ENCODE results near the gene ATG16L2. TPM values are rescaled to one million over a fixed set of nuclear protein-coding genes. Genes with fewer than 3 reads are reported as not detected.

ATG16L2 gene, protein sequence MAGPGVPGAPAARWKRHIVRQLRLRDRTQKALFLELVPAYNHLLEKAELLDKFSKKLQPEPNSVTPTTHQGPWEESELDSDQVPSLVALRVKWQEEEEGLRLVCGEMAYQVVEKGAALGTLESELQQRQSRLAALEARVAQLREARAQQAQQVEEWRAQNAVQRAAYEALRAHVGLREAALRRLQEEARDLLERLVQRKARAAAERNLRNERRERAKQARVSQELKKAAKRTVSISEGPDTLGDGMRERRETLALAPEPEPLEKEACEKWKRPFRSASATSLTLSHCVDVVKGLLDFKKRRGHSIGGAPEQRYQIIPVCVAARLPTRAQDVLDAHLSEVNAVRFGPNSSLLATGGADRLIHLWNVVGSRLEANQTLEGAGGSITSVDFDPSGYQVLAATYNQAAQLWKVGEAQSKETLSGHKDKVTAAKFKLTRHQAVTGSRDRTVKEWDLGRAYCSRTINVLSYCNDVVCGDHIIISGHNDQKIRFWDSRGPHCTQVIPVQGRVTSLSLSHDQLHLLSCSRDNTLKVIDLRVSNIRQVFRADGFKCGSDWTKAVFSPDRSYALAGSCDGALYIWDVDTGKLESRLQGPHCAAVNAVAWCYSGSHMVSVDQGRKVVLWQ
- total RNA-seq: 100 to 1,000 TPM; 172 to 190 (median 179) TPM
- 124 TPM for total RNA-seq (2013)

DNA sequence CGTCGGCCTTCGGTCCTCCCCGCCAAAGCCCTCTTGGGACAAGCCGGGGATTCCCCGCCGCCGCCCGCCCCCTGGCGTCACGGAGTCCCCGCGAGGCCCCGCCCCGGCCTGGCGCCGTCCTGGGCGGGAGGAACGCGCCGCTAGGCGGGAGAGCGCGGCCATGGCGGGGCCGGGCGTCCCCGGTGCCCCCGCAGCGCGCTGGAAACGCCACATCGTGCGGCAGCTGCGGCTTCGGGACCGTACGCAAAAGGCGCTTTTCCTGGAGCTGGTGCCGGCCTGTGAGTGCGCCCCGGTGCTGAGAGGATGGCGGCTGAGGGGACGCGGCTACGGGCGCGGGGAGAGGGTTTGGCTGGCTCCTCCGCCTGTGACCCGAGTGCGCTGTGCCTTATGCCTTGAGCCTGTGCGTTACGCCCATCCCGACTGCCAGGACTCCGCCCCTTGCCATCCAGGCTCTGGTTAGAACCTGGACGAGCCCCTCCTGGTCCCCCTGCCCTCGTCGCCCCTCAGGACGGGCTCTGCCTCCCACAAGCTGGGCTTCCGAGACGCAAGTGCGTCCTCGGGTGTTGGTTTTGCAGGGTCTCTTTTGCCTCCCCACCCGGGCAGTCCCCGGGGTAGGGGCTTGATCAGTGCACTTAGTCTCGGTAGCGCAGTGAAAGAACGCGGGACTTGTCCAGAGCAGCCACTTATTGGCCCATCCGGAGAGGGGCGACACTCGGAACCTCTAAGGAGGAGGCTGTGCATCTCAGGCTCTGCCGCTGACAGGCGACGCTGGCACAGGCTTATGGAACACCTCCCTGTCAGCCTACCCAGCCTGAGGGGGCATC is at the start of gene ATG16L2:
ATG16L2 (plus strand) TSS at position 126 of the 824 bp plus-strand sequence; CDS start at position 161, 35 bp downstream.
- H3K4me1 ChIP-seq (ENCODE audit: control insufficient read depth, insufficient read depth, low read length): peaks cover 51% of the 10 kb centered on the region
- DNase-seq: peak; percentile 93 to 97

DNA sequence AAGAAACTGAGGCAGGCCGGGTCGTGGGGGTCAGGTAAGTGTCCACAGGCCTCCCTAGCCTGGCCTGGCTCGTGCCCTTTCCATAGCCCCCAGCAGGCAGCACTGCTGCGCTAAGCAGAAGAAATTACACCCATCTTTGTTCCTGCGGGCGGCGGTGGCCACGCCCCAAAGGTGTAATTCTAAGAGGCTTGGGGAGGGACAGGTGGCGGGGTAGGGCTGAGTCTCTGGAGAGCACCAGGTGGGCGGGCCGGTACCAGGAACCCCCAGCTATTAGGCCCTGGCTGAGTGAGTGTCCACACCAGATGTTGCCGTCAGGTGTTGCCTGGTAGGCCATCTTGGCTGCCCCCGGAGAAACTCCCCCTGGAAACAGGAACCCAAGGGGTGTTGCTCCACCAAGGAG is 49.7 kb upstream of the ATG16L2 start:
- DNase-seq: no peak
- Histone ChIP-seq H3K27ac (ENCODE audit: low read length) (no peak overlapping the region), H3K9me3 (ENCODE audit: control insufficient read depth, insufficient read depth, low read length) (no peaks in the 10 kb centered on the region), H3K4me1 (ENCODE audit: control insufficient read depth, insufficient read depth, low read length) (peaks cover 29% of the 10 kb centered on the region), H3K4me3 (ENCODE audit: low read length) (no peak overlapping the region), H3K36me3 (ENCODE audit: control insufficient read depth, insufficient read depth, low read length) (no peaks in the 10 kb centered on the region), H3K27me3 (ENCODE audit: control insufficient read depth, insufficient read depth, low read length) (no peaks in the 10 kb centered on the region)
- H3K27me3 Mint-ChIP-seq (ENCODE audit: low read depth in 2 of 2): no peaks in the 10 kb centered on the region
- no peaks in the 10 kb centered on the region for H3K36me3 Mint-ChIP-seq
- 95% methylated on average over 13 of the region's 13 CpGs for WGBS (ENCODE audit: insufficient coverage)
- H3K9me3 Mint-ChIP-seq: no peaks in the 10 kb centered on the region
- TF ChIP-seq, protein P1, sequence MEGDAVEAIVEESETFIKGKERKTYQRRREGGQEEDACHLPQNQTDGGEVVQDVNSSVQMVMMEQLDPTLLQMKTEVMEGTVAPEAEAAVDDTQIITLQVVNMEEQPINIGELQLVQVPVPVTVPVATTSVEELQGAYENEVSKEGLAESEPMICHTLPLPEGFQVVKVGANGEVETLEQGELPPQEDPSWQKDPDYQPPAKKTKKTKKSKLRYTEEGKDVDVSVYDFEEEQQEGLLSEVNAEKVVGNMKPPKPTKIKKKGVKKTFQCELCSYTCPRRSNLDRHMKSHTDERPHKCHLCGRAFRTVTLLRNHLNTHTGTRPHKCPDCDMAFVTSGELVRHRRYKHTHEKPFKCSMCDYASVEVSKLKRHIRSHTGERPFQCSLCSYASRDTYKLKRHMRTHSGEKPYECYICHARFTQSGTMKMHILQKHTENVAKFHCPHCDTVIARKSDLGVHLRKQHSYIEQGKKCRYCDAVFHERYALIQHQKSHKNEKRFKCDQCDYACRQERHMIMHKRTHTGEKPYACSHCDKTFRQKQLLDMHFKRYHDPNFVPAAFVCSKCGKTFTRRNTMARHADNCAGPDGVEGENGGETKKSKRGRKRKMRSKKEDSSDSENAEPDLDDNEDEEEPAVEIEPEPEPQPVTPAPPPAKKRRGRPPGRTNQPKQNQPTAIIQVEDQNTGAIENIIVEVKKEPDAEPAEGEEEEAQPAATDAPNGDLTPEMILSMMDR (IDR thresholded peaks at IDR 0.05): no peak
- ATAC-seq: no peak
- peaks cover 6 to 18% of the 10 kb centered on the region in 2 donors for H3K4me1 Mint-ChIP-seq
- intact Hi-C loops (cut with micrococcal nuclease): no loop called here
- H3K27ac Mint-ChIP-seq: no peak overlapping the region
- H3K4me3 Mint-ChIP-seq: no peak overlapping the region

More for the DNA sequence above, at the start of gene ATG16L2:
- H3K27me3 ChIP-seq (ENCODE audit: control insufficient read depth, insufficient read depth, low read length): no peaks in the 10 kb centered on the region
- ATAC-seq: peak; percentile 66 to 88 (median 78)
- Mint-ChIP-seq H3K9me3 (no peaks in the 10 kb centered on the region), H3K4me1 (peaks cover 50 to 63% of the 10 kb centered on the region in 2 donors), H3K36me3 (no peaks in the 10 kb centered on the region), H3K27me3 (ENCODE audit: low read depth in 2 of 2) (no peaks in the 10 kb centered on the region), H3K4me3 (peak within 1 kb of the TSS; percentile 99), H3K27ac (peak within 1 kb of the TSS; percentile 98 to 100)
- H3K4me3 ChIP-seq (ENCODE audit: low read length): peak within 1 kb of the TSS; percentile 66
- peaks cover 25% of the 10 kb centered on the region for H3K36me3 ChIP-seq (ENCODE audit: control insufficient read depth, insufficient read depth, low read length)
- under 1% methylated on average over 75 of the region's 75 CpGs for WGBS (ENCODE audit: insufficient coverage)
- no peaks in the 10 kb centered on the region for H3K9me3 ChIP-seq (ENCODE audit: control insufficient read depth, insufficient read depth, low read length)
- intact Hi-C loops (cut with micrococcal nuclease): loop anchor here (2.0 to 5.0 kb wide), 2 partner anchors 328 to 592 kb away; partner anchors contain the start of genes FCHSD2 and INPPL1
- TF ChIP-seq, protein P1 (IDR thresholded peaks at IDR 0.05): no peak
- peak within 1 kb of the TSS; percentile 100 for H3K27ac ChIP-seq (ENCODE audit: low read length)

DNA sequence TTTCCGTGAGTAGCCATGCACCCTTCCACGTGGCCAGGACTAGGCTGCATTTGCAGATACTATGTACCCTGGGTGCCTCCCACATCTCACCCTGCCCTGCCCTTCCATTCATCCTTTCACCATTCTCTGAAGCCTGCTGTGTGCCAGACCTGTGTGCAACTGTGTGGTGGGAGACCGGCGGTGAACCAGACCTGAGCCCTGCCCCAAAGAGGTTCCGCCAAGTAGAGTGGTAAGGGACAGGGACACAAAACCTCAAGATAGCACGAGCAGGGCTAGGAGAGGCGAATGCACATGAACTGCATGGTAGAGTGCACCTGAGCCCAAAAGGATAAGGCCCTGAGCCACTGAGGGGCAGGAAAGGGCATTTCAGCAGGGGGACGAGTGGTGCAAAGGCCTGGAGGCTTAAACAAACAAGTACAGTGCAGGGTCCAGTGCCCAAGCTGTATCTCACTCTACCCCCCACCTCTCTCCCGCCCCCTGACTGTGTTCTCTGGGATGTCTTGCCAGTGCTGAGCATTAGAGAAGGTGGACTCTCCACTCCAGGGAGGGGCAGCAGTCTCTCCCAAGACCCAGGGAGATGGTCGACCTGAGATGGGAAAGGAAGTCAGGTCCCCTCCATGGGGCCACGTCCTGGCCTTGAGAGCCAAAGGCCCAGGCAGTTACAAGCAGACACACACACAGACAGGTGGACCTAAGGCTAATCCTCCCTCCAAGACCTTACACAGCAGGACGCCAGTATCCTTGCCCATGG is 47.9 kb upstream of the ATG16L2 start:
- WGBS (ENCODE audit: insufficient coverage): 90% methylated on average over 12 of the region's 12 CpGs
- H3K27me3 Mint-ChIP-seq (ENCODE audit: low read depth in 2 of 2): no peaks in the 10 kb centered on the region
- no peak overlapping the region for H3K4me3 Mint-ChIP-seq
- intact Hi-C loops (cut with micrococcal nuclease): no loop called here
- TF ChIP-seq, protein P1 (IDR thresholded peaks at IDR 0.05): no peak
- H3K9me3 Mint-ChIP-seq: no peaks in the 10 kb centered on the region
- H3K27ac Mint-ChIP-seq: no peak overlapping the region
- Histone ChIP-seq H3K4me3 (ENCODE audit: low read length) (no peak overlapping the region), H3K36me3 (ENCODE audit: control insufficient read depth, insufficient read depth, low read length) (no peaks in the 10 kb centered on the region), H3K27ac (ENCODE audit: low read length) (no peak overlapping the region), H3K4me1 (ENCODE audit: control insufficient read depth, insufficient read depth, low read length) (peaks cover 27% of the 10 kb centered on the region), H3K27me3 (ENCODE audit: control insufficient read depth, insufficient read depth, low read length) (no peaks in the 10 kb centered on the region), H3K9me3 (ENCODE audit: control insufficient read depth, insufficient read depth, low read length) (no peaks in the 10 kb centered on the region)
- DNase-seq (no peak), ATAC-seq (no peak)
- no peaks in the 10 kb centered on the region for H3K36me3 Mint-ChIP-seq
- peaks cover 6 to 11% of the 10 kb centered on the region in 2 donors for H3K4me1 Mint-ChIP-seq

Measured in natural killer cell (primary cell).